ENCODE data around the gene WFDC12.

WFDC12 gene

DNA sequence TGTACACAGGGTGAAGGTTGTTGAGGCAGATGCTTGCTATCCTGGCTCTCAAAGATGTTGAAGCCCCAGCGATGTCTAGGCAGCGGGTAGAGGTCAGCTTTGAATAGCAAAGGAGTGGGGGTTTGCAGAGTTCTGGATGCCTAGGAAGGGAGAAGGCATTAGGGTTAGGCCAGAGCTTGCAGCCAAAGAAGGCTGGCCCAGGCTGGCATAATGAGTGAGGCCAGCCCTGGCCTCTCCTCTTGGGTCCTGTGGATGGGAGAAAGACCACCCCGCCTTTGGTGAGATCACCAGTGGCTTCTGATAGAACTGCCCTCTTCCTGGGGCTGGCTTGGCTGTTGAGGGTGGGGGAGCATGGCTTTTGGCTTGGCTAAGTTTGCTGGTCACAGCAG lies 8.9 kb downstream of the WFDC12 start:
- no peak for DNase-seq (ENCODE audit: low read depth in 2 of 2)

DNA sequence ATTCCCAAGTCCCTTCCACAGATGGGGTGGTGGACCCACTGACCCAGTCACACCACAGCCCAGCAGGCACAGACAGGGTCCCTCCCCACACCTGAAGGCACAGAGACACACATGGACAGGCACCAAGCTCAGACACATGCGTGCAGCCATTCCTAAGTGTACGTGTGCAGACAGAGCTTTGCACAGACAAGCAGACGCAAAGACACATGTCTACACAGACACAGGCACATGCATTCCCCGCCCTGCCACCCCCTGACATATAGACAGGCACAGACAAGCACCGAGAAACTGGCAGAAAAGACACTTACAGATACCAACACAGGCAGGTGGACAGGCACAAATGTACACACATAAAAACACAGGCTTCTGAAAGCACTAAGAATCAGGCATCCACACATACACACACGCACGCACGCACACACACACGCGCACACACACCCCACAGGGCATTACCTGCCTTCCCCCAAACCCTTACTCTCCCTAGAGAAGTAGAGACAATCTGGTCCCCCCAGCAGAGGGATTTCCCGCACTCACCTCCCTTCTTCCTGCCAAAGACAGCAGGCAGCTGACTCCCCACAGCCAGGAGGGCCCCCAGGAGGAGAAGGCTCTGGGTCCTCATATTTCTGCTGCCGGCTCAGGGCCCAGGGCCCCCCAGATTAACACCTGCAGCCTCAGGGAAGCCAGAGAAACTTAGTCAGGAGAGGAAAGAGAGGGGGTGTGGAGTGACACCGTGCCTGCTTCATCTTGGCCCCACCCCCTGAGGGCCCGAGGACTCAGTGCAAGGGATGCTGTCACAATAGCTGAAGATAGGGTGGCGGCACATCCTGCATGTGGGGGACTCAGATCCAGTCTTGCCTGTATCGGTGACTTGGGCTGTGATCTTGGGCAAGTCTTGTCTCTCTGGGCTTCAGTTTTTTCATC lies 9.5 kb downstream of the WFDC12 start, which contains the start of gene WFDC5:
WFDC5 (minus strand) TSS at position 710 of the 921 bp plus-strand sequence; CDS start at position 619, 91 bp downstream.
- DNase-seq (ENCODE audit: low read depth in 2 of 2), result no peak

DNA sequence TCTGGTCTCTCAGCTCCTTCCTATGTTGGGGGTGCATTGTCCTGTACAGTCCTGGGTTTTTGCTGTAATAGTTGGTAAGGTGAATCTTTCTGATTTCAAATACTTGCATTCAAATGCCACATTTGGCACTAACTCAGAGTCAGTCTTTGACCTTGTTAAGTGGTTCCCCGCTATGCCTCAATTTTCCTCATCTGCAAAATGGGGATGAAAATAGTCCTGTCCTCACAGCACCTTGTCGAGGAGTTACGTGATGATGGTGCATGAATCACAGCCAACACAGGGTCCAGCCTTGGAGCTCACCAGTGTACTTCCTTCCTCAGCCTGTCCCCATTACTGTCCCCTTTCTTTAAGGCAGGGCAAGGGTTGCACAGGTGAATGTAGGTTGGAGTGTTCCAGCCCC lies 10.4 kb downstream of the WFDC12 start:
- no peak for DNase-seq (ENCODE audit: low read depth in 2 of 2)

DNA sequence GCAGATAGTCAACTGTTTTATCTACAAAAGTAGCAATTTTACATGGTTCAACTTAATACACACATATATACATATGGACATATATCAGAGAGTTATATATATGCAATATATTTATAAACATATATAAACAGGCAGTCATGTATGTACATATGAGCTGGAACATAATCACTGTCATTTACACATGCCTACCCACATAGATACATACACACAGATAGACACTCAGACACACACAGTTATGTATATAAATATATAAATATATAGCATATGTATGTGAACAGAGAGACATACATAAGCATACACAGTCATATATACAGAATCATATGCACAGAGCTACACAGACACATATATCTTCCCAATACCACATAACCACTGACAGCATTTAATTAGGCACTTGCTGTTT lies 11.5 kb downstream of the WFDC12 start:
- DNase-seq (ENCODE audit: low read depth in 2 of 2), result no peak

DNA sequence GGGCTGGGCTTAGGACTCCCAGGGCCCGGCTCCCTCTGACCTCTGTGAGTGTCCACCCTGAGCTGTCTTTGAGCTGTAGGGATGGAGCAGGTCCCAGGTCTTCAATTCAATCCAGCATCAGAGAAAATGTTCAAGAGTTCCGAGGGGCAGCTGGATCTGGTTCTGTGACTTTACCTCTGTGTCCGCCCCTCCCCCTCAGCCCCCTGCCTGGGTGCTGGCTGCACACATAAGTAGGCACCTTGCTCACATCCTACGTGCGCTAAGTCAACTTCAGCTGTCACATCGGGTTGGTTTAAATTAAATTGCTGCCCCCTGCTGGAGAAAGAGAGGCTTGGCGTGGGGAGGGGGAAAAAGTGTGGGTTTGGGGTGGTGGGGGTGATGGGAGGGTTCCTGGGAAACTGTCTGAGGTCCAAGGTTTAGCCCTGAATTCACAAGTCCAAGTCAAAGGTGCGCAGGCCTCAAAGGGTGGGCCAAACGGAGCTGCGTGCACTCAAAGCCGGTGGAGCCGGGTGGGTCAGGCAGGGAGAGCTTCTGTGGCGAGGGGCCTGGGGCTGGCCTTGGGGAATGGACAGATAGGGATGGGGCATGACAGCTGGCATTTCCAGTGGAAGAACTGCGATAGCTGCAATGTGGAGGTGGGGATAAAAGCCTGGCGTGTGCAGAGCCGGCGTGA lies 12.3 kb downstream of the WFDC12 start:
- no peak for DNase-seq (ENCODE audit: low read depth in 2 of 2)

DNA sequence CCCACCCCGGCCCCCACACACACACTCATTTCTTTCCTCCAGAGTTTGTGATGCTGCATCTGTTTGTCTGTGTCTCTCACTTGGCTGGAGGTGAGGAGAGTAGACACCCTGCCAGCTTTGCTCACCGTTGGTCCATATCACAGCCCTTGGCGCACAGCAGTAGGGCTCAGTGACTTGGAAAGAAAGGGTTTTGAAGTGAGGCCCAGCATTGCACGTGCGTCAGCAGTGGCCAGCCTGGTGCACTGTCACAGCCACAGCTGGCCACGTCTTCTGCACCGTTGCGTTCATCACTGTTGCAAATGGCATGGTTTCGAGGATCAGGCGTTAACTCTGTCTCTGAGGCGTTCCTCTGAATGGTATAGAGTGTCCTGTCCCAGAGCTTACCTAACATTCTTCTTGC lies 13.0 kb downstream of the WFDC12 start:
- DNase-seq (ENCODE audit: low read depth in 2 of 2), result no peak

DNA sequence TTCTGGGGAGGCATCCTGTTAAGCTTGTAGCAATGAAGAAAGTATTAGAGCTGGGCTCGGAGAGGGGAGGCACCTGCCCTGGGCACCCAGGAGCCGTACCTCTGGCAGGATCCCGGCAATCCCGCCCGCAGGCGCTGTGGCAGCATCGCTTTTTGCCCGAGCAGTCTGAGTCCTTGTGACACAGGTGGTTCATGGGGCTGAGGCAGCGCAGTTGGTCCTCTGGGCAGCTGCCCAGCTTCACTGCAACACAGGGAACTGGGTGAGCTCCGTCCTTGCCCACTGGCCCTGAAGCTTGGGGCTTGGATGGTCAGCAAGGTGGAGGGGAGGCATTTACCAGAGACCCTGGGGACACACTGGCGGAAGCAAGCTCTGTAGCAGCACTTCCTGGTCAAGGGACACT lies 14.0 kb downstream of the WFDC12 start:
- DNase-seq (ENCODE audit: low read depth in 2 of 2), result no peak

DNA sequence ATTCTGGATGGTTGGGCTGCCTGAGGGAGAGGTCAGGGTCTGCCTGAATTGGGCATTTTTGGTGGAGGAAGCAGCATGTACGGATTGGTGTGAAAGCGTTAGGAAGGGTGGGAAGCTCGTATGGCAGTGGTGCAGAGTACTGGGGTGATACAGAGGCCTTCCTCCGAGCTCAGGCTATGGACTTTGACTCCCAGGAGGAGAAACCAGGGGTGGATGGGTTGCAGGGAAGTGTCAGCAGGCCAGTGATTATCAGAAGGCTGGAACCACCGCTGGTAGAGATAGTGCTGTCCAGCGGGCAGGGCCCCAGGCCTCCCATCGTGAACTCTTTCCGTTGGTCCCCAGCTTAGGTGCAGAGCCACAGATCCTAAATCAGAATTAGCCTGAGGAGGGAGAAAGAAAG lies 14.6 kb downstream of the WFDC12 start:
- no peak for DNase-seq (ENCODE audit: low read depth in 2 of 2)

DNA sequence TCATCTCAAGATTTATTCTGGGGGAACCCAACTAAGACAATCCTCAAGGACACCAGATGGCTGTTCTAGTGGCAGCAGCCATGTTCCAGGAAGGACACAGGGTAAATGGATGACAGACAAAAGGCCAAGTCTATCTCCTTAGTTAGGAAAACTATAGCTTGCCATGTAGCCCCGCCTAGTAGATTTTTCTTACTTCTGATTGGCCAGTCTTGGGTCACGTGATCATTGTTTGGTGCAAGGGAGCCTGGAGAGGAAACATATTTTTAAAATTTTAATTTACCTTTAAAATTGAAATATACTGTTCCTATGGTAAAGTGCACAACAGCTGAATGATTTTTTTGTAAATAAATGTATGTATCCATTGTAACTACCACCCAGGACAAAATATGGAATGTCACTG lies 18.9 kb downstream of the WFDC12 start:
- no peak for DNase-seq (ENCODE audit: low read depth in 2 of 2)

DNA sequence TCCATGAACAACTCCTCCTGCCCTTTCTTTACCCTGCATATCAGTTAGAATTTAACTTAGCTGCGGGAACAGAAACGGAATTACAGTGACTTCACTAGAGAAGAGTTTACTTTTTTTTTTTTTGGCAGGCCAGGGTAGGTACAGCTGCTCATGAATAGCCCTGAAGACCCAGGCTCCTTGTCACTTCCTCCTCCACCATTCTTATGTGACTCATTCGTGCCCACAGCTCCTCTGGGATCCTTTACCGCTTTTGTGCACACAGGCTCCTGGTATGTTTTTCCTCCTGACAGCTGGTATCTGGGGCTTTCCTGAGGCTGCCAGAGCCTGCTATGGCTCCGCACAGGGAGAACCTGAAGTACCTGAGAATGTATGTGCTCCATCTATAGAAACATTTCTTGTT lies 19.5 kb downstream of the WFDC12 start:
- DNase-seq (ENCODE audit: low read depth in 2 of 2), result no peak

DNA sequence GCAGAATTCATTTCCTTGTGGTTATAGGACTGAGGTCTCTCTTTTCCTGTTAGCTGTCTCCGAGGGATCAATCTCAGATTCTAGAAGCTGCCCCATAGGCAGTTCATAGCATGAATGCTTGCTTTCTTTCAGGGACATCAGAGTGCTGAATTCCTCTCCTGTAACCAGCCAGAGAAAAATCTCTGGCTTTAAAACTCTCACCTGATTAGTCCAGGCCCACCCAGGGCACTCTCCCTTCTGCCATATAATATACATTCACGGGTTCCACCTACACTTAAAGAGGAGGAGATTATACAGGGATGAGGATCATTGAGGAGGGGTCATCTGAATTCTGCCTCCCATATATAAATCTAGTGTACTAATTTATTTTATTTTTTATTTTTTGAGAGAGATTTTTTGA lies 21.2 kb downstream of the WFDC12 start:
- no peak for DNase-seq (ENCODE audit: low read depth in 2 of 2)

DNA sequence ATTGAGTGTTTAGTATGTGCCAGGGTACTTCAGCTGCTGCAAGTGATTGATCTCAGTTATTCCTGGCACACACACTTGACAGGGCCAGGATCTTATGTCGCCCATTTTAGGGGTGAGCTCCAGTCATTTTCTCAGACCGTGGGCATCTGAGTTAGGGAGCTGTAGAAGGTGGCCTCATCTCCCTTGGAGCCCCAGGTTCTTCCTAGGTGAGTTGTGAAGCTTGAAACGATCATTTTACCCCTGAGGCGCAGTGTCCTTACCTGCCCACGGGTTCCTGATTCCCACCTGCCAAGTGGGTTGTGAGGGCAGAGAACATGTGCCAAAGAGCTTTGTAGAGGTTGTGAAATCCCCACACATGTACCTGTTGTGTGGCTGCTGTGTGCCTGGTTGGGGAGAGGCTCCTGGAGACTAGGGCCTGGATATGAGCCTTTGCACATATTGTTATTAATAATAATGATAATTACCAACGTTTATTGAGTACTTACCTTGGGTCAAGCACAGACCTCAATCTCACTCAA lies 22.9 kb downstream of the WFDC12 start:
- no peak for DNase-seq (ENCODE audit: low read depth in 2 of 2)

DNA sequence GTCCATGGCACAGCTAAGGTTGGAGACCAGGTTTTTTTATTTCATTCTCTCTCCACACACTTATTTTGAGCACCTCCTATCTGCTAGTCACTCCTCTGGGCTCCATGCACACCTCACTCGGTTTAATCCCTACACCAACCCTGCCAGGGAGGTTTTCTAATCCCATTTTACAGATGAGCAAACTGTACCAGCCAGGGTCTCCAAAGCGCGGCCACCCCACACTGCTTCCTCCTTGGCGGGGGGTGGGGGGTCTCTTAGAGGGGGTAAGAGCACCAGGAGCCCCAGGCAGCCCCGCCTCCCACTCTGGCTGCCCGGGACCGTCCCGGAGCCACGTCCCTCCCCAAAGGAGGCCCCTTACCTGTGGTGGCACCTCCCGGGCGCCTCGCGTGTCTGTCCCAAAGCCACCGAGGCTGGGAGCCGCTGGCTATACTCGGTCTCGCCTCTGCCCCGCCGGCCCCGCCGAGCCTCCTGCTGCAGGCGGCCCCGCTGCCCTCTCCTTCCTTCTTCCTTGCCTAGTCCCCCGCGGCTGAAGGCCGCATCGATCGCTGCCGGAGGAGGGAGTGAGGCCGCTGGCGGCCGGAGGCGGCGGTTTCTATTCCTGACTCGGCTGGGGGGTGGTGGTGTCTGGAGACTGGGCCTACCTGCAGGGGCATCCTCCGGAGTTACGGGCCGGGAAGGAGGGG lies 23.6 kb downstream of the WFDC12 start, which contains the start of gene KCNS1:
KCNS1 (minus strand) TSS at position 565 of the 683 bp plus-strand sequence. CDS start 1,891 bp downstream, outside the sequence.
- no peak for DNase-seq (ENCODE audit: low read depth in 2 of 2)

DNA sequence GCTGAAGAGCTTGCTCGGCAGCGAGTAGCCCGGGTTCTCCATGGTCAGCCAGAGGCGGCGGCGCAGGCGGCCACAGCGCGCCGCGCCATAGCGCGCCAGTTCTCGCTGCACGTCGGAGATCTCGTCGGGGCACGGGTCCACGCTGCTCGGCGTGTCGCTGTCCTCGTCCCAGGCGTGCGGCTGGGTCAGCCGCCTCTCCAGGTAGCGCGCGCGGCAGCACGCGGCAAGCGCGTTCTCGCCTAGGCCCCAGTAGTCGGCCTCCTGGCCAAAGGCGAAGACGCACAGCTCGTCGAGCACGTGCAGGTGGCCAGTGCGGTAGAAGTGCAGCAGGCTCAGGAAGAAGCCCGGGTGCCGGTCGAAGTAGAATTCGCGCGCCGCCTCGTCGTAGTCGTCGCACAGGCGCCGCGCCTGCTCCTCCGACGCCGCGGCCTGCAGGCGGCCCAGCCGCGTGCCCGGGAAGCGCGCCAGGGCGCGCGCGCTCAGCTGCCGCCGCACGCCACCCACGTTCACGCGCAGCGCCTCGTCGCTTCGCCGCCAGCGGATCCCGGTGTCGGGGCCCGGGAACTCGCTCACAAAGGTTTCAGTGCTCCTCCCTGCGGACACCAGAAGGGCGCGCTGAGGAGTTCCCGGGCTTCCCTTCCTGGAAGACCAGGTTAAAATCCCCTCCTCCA lies 26.0 kb downstream of the WFDC12 start:
- no peak for DNase-seq (ENCODE audit: low read depth in 2 of 2)

DNA sequence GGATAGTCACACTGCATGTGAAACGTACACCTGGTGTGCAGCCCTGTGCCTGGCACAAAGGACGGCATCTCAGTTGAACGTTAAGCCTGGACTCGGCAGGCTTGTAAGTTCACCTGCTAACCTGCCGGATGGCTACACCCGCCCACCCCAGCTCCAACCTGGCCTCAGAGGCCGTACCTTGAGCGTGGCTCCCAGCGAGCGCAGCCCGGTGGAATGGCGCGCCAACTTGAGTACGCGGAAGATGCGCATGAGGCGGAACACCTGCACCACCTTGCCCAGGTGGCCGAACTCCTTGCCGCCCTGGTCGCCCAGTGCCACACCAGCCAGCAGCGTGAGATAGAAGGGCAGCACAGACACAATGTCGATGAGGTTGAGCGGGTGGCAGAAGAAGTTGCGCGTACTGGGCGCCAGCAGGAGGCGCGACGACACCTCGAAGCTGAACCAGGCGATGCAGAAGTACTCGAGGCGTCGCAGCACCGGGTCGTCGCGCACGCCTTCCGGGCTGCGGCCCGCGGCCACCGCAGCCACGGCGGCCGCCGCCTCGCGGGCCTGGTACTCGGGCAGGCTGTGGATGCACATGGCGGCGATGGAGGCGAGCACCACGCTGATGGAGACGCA lies 26.7 kb downstream of the WFDC12 start:
- peak in 1 of 2 donors; percentile 8 for DNase-seq (ENCODE audit: low read depth in 2 of 2)

DNA sequence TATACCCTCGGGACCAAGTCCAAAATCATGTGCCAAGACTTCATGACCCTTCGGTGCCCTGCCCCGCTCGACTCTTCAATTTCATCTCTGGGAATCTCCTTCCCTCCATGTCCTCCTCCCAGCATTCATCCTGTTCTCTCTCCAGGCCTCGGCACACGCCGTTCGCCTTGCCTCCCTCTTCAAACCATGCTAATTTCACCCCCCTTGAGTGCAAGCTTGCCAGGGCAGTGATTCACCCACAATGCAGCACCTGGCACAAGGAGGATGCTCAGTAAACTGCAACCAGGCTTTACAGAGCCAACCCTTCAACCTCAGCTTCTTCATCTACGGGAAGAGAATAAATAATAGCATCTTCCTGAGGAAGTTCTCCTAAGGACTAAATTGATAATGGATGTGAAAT lies 27.5 kb downstream of the WFDC12 start:
- no peak for DNase-seq (ENCODE audit: low read depth in 2 of 2)

DNA sequence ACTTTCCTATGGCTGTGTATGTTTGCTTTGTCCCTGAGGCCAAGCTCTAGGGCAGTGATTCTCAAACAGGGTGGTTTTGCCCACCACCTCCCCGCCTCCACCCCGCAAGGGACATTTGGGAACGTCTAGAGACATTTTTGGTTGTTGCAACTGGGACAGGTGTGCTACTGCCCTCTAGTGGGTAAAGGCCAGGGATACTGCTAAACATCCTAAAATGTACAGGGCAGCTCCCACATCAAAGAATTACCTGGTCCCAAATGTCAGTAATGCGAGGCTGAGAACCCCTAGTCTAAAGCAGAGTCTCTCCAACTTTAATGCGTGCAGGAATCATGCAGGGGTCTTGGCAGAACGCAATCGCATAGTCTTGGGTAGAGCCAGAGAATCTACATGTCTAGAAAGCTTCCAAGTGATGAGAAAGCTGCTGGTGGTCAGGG lies 28.4 kb downstream of the WFDC12 start:
- peak; percentile 19 to 31 for DNase-seq (ENCODE audit: low read depth in 2 of 2)

DNA sequence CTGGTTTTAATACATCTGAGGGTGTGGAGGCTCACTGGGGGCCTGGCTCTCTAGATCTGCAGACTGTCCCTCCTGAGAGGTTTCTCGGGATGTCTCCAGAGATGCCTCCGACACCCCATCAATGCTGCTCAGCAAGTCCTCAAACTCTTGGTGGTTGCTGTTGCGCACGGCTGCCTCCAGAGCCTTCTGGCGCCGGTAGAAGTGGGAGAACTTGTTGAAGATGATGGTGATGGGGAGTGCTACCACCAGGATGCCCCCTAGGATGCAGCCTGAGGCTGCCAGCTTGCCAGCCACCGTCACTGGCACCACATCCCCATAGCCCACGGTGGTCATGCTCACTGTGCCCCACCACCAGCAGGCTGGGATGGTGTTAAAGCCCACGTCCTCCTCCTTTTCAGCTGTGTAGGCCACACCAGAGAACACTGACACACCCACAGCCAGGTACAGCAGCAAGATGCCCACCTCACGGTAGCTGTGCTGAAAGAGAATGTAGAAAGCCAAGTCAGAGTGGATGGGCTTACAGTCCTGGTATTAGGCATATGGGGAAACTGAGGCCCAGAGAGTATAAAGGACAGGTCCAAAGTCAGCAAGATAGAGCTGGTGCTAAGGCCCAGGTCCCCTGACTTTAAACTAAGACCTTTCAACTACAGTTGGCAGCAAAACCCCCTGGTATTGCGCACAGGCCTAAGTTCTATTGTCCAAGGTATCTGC lies 29.2 kb downstream of the WFDC12 start:
- DNase-seq (ENCODE audit: low read depth in 2 of 2), result no peak

DNA sequence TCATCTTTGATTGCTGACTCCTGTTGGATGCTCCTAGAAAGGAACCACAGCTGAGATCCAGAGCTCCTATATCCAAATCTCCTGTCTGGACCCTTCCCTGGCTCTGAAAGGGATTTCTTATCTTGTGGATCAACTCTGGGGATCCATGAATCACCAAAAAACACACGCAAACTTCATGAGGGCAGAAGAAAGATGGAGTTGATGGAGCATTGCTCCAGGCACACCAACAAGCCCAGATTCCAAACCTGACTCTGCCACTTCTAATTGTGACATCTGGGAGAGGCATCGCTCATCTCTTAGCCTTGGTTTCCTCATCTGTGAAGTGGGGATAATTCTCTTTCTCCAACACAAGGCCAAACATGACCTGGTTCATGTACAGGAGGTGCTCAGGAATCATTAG lies 30.1 kb downstream of the WFDC12 start:
- DNase-seq (ENCODE audit: low read depth in 2 of 2), result no peak

DNA sequence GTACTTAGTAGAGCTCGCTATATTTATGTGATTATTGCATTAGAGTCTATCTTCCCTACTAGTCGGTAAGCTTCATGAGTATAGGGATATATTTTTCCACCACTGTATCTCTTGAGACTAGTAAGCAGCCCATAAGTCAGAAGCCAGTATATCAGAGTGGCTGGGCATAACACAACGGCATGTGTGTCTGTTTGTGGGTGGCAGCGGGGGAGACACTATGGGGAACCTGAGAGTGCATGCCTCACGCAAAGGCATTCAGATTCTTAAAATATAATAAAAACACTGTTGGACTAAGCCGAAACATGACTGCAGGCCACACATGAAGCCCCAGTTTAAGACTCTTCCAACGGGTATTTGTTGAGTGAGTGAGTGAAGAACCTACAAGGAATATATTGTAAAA lies 31.4 kb downstream of the WFDC12 start:
- DNase-seq (ENCODE audit: low read depth in 2 of 2), result no peak

Measured in stimulated activated CD8-positive, alpha-beta memory T cell treated with anti-CD3 and anti-CD28 coated beads, Interleukin-7, amount 100 ng/mL, for 4 hours (primary cell).